PC-3 (cell line): ENCODE measurements around the gene GPC5.

ENCODE experiments used
- EZH2 ChIP-seq: fragments of 300-600 bp; sonication (generic); IDR thresholded peaks from one replicate; pipeline ENCODE4 v1.6.1; 2017; ENCODE audit warnings: antibody characterized with exemption, mild to moderate bottlenecking, low read length; ENCODE audit not compliant: unreplicated experiment
- TF ChIP-seq, protein P1 (sequence below): fragments of 300-600 bp; sonication (generic); conservative IDR thresholded peaks from 2 replicates; pipeline ENCODE4 v1.5.1; 2017; ENCODE audit warnings: antibody characterized with exemption, low read depth, mild to moderate bottlenecking, low read length

DNA sequence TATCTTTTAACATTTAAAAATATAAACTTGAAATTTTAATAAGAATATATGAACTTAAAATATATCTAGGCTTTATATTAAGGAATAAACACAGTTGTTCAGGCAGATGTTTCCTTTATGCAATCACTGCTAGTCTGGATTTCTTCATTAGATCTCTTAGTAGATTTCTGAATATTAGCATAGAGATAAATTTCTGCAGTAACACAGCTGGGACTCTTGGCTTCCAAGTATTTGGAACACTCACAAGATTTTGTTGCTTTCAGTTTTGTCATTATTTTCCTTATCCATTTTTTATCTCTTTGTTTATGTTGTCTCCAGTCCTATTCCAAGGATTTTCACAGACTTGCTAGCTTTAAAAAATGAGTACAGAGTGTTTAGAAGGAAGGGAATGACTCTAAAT is 857.1 kb downstream of the GPC5 start:
- TF ChIP-seq, protein P1, sequence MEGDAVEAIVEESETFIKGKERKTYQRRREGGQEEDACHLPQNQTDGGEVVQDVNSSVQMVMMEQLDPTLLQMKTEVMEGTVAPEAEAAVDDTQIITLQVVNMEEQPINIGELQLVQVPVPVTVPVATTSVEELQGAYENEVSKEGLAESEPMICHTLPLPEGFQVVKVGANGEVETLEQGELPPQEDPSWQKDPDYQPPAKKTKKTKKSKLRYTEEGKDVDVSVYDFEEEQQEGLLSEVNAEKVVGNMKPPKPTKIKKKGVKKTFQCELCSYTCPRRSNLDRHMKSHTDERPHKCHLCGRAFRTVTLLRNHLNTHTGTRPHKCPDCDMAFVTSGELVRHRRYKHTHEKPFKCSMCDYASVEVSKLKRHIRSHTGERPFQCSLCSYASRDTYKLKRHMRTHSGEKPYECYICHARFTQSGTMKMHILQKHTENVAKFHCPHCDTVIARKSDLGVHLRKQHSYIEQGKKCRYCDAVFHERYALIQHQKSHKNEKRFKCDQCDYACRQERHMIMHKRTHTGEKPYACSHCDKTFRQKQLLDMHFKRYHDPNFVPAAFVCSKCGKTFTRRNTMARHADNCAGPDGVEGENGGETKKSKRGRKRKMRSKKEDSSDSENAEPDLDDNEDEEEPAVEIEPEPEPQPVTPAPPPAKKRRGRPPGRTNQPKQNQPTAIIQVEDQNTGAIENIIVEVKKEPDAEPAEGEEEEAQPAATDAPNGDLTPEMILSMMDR: no peak
- no peak for TF ChIP-seq EZH2
